Peyer's patch (tissue), 4 donors: ENCODE results near the gene DEGS2. TPM values are rescaled to one million over a fixed set of nuclear protein-coding genes. Genes with fewer than 3 reads are reported as not detected.
A peak's percentile ranks its signal among the peaks of the same experiment; 100 is the strongest.
"Not testable (repeated sequence)": the region's sequence is repeated elsewhere in the genome, so short reads cannot be mapped to it uniquely, and the experiment has no call there.

Experiments
- DNase-seq, 3 donors: peaks; one replicate each; pipeline ENCODE4 v3.0.0-alpha.2; 2017 to 2019
- H3K27ac ChIP-seq, 4 donors: fragments of 200-600 bp; sonication (generic); one replicate each; pipeline ENCODE4 v1.5.1; 2016 to 2019
- H3K27me3 ChIP-seq, 2 donors: fragments of 200-600 bp; sonication (generic); one replicate each; pipeline ENCODE4 v1.5.1; 2019
- H3K36me3 ChIP-seq, 3 donors: fragments of 200-600 bp; sonication (generic); one replicate each; pipeline ENCODE4 v1.5.1; 2016 to 2019
- H3K4me1 ChIP-seq, 4 donors: fragments of 200-600 bp; sonication (generic); one replicate each; pipeline ENCODE4 v1.5.1; 2016 to 2019
- H3K4me3 ChIP-seq, 4 donors: fragments of 200-600 bp; sonication (generic); 1 replicate in 3 of 4; 2 replicates in 1 of 4; pipeline ENCODE4 v1.5.1; 2016 to 2019; ENCODE audit warnings: mild to moderate bottlenecking in 1 of 4
- H3K9me3 ChIP-seq, 4 donors: fragments of 200-600 bp; sonication (generic); one replicate each; pipeline ENCODE4 v1.5.1; 2016 to 2019; ENCODE audit warnings: mild to moderate bottlenecking in 1 of 4
- CTCF ChIP-seq, 6 experiments: fragments of 450-650 bp in 4 of 6; fragments of 200-600 bp in 2 of 6; sonication (generic) in 1 of 6; IDR thresholded peaks; one replicate each; pipeline ENCODE4 v1.5.1; 2017 to 2019; ENCODE audit warnings: antibody characterized with exemption in 6 of 6, mild to moderate bottlenecking in 3 of 6, moderate library complexity in 1 of 6
- POLR2A ChIP-seq, 2 donors: fragments of 450-650 bp; IDR thresholded peaks; one replicate each; pipeline ENCODE4 v1.5.1; 2017; ENCODE audit warnings: antibody characterized with exemption in 2 of 2, mild to moderate bottlenecking in 2 of 2, moderate library complexity in 2 of 2
- total RNA-seq, 4 donors: library from RNA; depleted of rRNA; stranded (reverse); fragments of >200 nt; gene quantifications; one replicate each; pipeline ENCODE4 v1.1.0, GENCODE V29; 2016

Gene DEGS2
- total RNA-seq, result 10 to 100 TPM; 13.2 to 96.5 (median 77.8) TPM

DNA sequence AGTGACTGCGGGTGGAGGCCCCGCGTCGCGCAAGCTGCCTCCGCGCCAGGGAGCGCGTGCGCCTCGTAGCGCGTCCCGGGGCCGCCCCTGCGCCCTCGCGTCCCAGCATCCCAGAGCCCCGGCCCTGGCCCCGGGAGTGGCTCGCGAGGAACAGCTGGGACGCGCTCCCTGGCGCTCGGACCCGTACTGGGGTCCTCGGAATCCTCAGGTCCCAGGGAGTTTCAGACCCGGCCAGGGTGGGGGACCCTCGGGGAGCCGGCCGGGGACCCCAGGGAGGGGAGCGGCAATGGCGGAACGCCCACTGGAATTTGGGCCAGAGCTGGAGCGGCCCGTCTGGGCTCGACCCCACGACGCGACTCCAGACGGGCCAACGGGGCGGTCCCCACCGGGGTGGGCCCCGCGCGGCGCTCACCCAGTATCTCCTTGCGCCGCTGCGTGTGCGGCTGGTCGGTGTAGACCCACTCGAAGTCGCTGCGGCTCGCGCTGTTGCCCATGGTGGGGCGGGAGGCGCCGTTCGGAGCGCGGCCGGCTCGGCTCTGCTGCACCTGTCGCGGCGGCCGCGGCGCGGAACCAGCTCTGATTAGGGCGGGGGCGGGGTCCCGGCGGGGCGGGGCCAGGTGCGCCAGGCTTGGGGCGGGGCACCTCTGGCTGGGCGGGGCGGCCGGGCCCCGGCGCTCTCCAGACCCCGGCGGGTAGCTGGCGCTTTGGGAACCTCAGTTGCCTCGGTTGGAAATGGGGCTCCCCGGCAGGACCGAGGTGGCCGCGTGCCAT, at the start of gene DEGS2:
DEGS2 (minus strand) TSS at position 552 of the 771 bp plus-strand sequence; CDS start at position 494, 58 bp downstream.
- TF ChIP-seq POLR2A (IDR thresholded peaks at IDR 0.05), result peak; percentile 82 to 83
- TF ChIP-seq CTCF (IDR thresholded peaks at IDR 0.05), result no peak
- Histone ChIP-seq H3K36me3 (peaks cover 0 to 4% (median 0%) of the 10 kb centered on the region in 3 donors), H3K27ac (peak within 1 kb of the TSS; percentile 82 to 91 (median 86)), H3K9me3 (peaks cover 0 to 8% (median 3%) of the 10 kb centered on the region in 4 donors), H3K27me3 (no peaks in the 10 kb centered on the region), H3K4me3 (peak within 1 kb of the TSS; percentile 57 to 77 (median 74)), H3K4me1 (peaks cover 0 to 43% (median 9%) of the 10 kb centered on the region in 4 donors)
- peak; percentile 81 to 91 (median 89) for DNase-seq

DNA sequence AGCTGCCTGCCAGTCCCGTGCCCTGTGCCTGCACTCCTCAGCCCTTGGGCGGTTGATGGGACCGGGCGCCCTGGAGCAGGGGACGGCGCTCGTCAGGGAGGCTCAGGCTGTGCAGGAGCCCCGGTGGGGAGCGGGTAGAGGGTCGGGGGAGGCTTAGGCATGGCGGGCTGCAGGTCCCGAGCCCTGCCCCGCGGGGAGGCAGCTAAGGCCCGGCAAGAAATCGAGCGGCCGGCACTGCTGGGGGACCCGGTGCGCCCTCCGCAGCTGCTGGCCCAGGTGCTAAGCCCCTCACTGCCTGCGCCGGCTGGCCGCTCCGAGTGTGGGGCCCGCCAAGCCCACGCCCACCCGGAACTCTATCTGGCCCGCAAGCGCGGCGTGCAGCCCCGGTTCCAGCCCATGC, 48.7 kb upstream of the DEGS2 start:
- H3K4me3 ChIP-seq, H3K27ac ChIP-seq, DNase-seq, H3K4me1 ChIP-seq, H3K9me3 ChIP-seq, H3K27me3 ChIP-seq, H3K36me3 ChIP-seq: not testable (repeated sequence)

GRCh38 chr14:100207588-100207987, 48.1 kb upstream of the DEGS2 start:
- not testable (repeated sequence) for H3K4me1 ChIP-seq

DNA sequence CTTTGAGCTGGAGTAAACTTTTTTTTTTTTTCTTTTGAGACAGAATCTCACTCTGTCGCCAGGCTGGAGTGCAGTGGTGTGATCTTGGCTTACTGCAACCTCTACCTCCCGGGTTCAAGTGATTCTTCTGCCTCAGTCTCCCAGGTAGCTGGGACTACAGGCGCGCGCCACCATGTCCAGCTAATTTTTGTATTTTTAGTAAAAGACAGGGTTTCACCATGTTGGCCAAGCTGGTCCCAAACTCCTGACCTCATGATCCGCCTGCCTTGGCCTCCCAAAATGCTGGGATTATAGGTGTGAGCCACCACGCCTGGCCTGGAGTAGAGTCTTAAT, 45.4 kb upstream of the DEGS2 start:
- not testable (repeated sequence) for H3K36me3 ChIP-seq, H3K27ac ChIP-seq, H3K27me3 ChIP-seq, H3K9me3 ChIP-seq, H3K4me1 ChIP-seq, DNase-seq, H3K4me3 ChIP-seq

More at GRCh38 chr14:100207588-100207987, 48.1 kb upstream of the DEGS2 start:
- H3K9me3 ChIP-seq, H3K4me3 ChIP-seq, DNase-seq, H3K36me3 ChIP-seq, H3K27ac ChIP-seq, H3K27me3 ChIP-seq: not testable (repeated sequence)

DNA sequence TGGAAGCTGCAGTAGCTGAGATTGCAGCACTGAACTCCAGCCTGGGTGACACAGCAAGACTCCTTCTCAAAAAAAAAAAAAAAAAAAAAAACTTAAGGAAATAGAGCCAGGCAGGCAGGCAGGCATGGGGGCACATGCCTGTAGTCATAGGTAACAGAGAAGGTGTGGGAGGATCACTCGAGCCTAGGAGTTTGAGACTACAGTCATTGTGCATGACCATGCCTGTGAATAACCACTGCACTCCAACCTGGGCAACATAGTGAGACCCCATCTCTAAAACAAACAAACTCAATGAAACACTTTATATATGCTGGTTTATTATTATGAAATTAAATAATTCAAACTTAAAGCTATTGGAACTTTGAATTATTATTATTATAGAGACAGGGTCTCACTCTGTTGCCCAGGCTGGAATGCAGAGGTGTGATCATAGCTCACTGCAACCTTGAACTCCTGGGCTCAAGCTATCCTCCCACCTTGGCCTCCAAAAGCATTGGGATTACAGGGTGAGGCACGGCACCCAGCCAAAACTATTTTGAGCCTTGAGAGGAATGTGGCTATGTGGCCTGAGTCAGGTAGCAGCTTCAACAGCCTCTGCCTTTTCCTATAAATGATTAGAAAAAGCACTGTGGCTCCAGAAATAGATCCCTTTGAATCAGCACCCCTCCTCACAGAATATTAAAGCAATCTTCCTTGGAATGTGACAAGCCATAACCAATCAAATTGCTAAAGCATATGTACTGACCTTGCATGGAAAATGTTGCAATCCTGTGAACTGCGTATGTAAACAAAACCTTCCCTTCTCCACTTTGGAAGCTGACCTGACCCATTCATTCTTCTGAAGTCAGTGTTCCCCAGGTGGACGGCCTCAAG, 44.8 kb upstream of the DEGS2 start:
- H3K36me3 ChIP-seq, result no peaks in the 10 kb centered on the region
- no peak overlapping the region for H3K27ac ChIP-seq
- no peaks in the 10 kb centered on the region for H3K27me3 ChIP-seq
- H3K4me1 ChIP-seq, result no peaks in the 10 kb centered on the region
- no peaks in the 10 kb centered on the region for H3K9me3 ChIP-seq
- TF ChIP-seq POLR2A (IDR thresholded peaks at IDR 0.05) (no peak), CTCF (IDR thresholded peaks at IDR 0.05) (no peak)
- no peak for DNase-seq
- H3K4me3 ChIP-seq, result no peak overlapping the region

DNA sequence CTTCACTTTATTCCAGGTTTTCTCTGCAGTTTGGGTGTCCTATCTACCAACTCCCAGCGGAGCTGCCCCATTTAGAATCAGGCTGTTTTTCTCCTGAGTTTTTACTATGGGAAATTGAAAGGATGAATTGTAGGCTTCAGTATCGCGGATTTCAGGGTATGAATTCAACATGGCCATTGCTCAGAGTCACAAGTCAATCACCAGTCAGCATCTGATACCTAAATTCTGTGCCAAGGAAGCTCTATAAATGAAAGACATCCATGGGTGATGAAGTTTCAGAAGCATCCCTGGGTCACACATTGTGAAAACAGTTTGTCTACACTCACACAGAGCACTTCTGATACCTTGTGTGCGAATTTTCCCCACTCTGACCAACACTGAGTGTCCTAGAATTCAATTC, 43.7 kb upstream of the DEGS2 start:
- TF ChIP-seq POLR2A (IDR thresholded peaks at IDR 0.05) (no peak), CTCF (IDR thresholded peaks at IDR 0.05) (no peak)
- Histone ChIP-seq H3K27me3 (no peaks in the 10 kb centered on the region), H3K4me3 (no peak overlapping the region), H3K27ac (no peak overlapping the region), H3K9me3 (no peaks in the 10 kb centered on the region), H3K4me1 (no peaks in the 10 kb centered on the region), H3K36me3 (no peaks in the 10 kb centered on the region)
- DNase-seq, result no peak

DNA sequence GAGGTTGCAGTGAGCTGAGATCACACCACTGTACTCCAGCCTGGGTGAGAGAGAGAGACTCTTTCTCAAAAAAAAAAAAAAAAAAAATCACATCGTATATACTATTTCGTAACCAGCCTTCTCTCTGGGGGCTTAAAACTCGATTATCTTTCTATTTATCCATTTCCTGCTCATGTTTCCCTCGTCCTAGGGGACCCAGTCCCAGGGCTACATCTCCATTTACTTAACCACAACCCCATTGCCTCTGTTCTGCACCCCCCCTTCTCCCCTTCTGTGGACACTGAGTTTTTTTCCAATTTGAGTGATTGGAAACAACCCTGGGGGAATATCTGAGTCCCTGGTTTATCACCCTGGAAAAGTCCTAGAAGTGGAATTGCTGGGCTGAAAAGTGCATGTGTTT, 43.3 kb upstream of the DEGS2 start:
- Histone ChIP-seq H3K4me3 (no peak overlapping the region), H3K36me3 (no peaks in the 10 kb centered on the region), H3K4me1 (no peaks in the 10 kb centered on the region), H3K27me3 (no peaks in the 10 kb centered on the region), H3K27ac (no peak overlapping the region), H3K9me3 (no peaks in the 10 kb centered on the region)
- TF ChIP-seq CTCF (IDR thresholded peaks at IDR 0.05) (no peak), POLR2A (IDR thresholded peaks at IDR 0.05) (no peak)
- DNase-seq, result no peak
